Umbilical cord (tissue), 2 donors: Measurements from ENCODE around the gene RALGPS2. TPM values are rescaled to one million over a fixed set of nuclear protein-coding genes. Genes with fewer than 3 reads are reported as not detected.

ENCODE experiments used
- DNase-seq: peaks from one replicate; pipeline ENCODE4 v3.0.0-alpha.2; 2015; ENCODE audit warnings: low spot score
- total RNA-seq: library from RNA; depleted of rRNA; stranded (reverse); fragments of >200 nt; gene quantifications from one replicate; pipeline ENCODE4 v1.2.3, GENCODE V29; 2014; ENCODE audit warnings: low replicate concordance; ENCODE audit not compliant: insufficient read depth

The RALGPS2 gene, protein sequence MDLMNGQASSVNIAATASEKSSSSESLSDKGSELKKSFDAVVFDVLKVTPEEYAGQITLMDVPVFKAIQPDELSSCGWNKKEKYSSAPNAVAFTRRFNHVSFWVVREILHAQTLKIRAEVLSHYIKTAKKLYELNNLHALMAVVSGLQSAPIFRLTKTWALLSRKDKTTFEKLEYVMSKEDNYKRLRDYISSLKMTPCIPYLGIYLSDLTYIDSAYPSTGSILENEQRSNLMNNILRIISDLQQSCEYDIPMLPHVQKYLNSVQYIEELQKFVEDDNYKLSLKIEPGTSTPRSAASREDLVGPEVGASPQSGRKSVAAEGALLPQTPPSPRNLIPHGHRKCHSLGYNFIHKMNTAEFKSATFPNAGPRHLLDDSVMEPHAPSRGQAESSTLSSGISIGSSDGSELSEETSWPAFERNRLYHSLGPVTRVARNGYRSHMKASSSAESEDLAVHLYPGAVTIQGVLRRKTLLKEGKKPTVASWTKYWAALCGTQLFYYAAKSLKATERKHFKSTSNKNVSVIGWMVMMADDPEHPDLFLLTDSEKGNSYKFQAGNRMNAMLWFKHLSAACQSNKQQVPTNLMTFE
- 41.2 TPM for total RNA-seq

DNA sequence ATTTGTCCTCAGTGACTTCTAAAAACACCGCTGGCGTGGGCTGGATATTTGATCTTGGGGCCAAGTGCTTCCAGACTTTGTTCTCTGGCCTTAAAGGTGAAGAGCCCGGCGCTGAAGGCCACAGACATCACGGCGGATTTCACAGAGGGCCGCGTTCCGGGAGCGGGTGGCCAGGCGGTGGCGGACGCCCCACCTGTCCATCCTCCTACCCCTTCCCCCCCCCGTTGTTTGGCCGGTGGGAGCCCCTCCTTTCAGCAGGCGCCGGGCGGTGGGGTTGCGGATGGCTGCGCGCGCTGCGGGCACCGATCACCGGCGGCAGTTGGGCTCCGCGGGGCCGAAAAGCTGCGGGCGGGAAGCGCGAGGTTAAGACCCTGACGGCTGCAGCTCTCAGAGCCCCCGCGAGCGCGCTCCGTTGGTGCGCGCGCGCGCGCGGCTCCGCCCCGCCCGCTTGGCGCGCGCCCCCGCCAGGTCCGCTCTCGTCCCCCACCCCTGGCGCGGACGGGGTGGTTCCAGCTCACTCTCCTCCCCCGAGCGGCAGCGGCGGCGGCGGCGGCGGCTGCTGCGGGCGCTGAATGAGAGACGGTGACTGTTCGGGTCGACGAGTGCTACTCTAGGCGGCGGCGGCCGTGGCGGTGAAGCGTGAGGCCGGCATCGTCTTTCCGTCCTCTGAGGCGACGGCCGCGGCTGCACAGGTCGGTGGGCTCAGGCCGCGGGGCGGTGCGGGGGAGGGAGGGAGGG is at the start of gene RALGPS2:
Gene RALGPS2, plus strand, starts transcription at position 517 of the 738 bp plus-strand sequence. CDS start 51,521 bp downstream, outside the sequence.
- DNase-seq = peak; percentile 87

DNA sequence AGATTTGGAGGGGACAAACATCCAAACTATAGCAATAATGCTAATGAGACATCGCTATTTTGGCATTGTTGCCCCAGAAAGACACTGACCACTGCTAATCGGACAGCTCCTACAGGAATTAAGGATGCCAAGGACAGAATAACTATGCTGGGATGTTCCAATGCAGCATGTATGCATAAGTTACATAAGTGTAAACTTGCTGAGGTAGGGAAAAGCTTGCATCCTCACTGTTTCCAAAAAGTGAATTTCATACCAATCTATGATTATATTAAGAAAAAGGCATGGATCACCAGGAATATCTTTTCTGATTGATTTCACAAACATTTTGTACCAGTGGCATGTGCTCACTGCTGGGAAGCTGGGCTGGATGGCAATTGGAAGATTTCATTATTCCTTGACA is 45.8 kb upstream of the RALGPS2 start:
- DNase-seq = no peak

DNA sequence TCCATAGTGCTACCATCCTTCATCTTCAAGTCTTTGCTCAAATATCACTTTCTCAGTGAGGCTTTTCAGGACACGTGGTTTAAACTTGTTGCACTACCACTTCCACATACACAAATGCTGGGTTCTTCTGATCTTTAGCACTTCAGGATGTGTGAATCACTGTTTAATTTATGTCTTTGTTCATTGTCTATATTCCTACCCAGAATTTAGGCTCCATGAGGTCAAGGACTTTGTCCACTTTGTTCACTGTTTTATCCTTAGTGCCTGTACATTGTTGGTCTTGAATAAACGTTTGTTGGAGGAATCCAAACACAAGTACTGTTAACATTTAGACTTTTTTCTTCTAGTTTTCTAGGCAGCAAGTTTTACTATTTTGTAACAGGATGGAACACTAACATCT is 42.6 kb upstream of the RALGPS2 start:
- no peak for DNase-seq

DNA sequence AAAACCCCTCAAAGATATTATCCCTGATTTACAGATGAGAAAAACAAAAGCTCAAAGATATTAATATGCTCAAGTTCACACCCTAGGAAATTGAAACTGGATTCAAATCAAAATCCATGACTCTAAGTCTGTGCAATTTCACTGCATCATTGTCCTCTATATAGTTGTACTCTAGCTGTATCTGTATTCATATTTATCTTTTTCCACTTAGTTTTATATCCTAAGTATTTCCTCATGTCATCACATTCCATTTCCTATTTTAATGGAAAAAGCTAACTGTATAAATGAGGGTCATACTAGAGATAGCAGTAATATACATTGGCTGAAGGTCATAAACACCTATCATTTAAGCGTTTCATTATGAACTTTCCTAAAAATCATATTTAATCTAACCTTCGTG is 42.2 kb upstream of the RALGPS2 start:
- DNase-seq = peak; percentile 46

DNA sequence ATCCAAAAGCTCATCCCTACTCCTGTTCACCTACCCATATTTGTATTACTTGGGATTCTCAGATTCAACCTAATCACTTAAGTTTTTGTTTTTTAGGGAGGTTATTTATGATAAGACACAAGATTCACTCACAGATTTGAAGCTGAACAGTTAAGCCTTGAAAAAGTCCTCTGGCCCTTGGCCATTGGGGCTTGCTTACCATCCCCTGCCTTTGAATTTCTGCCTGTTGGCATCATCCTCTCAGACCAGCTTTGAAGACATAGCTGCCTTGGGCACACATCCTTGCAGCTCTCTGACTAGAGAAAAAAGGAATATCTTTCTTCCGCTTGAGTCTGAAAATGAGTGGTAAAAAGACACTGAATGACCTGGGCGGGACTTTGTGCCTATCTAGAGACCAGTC is 41.8 kb upstream of the RALGPS2 start:
- DNase-seq = peak; percentile 62

DNA sequence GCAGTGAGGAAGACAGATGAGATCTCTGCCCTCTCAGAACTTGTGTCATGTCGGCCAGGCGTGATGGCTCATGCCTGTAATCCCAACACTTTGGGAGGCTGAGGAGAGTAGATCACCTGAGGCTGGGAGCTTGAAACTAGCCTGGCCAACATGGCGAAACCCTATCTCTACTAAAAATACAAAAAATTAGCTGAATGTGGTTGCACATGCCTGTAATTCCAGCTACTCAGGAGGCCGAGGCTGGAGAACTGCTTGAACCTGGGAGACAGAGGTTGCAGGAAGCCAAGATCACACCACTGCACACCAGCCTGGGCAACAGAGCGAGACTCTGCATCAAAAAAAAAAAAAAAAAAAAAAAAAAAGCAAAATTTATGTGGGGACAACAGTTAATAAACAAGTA is 40.9 kb upstream of the RALGPS2 start:
- DNase-seq = no peak

DNA sequence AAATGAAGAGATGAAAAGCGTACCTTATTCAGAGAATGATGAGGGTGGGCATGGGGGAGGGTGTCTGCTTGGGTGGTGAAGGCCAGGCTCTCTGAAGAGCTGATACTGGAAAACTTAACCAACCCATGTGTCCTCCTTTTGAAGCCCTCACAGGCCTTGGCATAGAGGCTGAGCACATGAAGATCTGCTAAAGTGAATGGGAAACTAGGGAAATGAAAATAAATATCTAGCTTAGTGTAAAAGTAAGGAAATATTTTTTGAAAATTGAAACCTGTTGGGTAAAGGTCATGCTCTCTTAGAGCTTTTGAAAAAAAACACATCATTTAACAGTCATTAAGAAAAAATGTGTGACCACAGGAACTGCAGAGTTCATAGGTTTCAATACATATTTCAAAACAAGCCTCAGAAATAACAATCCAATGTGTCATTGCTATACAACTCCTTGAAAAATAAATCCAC is 40.5 kb upstream of the RALGPS2 start:
- peak; percentile 45 for DNase-seq

DNA sequence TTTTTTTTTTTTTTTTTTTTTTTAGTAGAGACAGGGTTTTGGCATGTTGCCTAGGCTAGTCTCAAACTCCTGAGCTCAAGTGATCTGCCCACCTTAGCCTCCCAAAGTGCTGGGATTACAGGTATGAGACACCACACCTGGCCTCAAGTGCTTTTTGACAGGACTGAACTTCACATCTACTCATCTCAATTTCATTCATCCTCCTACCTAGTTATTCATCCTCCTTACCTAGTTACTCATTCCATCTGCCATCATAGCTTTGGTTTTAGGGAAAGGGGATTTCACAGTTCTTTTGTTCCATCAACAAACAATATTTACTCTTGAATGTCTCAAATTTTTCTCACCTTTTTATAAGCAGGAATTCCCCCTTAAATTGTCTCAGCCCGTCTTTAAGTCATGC is 38.6 kb upstream of the RALGPS2 start:
- no peak for DNase-seq

DNA sequence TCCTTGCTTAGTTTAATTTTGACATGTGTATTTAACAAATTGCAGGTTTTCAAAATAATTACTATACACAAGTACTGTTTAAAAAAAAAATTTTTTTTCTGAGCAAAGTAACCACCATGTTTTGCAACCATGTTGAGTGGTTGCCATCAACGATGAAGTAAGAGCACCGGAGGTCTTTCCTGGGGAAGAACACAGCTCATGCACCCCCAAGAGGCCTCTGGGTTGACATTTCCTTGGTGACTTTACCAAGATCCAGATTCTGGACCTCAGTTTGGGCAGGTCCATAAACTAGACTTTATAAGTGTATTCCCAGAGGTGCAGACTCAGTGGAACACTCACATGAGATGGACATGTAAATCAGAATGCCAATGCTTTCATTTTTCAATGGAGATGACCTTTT is 36.8 kb upstream of the RALGPS2 start:
- no peak for DNase-seq

DNA sequence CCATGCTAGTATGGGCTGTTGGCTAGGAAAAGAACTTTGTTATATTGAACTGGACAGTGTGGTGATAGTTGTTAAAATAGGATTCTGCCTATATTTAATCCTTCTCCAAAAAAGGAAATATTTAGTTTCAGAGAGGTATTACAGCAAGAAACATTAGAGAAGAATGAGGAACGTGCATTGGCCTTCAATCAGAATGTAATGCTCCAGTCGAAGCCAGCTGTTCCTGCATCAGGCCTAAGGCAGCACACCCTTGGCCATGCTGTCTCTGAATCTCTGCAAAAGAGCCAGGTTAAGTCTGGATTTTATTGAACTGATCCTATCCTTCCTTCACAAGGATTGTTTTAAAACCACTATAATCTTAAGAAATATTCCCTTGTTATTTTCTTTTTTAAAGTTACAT is 35.3 kb upstream of the RALGPS2 start:
- DNase-seq = peak; percentile 37

DNA sequence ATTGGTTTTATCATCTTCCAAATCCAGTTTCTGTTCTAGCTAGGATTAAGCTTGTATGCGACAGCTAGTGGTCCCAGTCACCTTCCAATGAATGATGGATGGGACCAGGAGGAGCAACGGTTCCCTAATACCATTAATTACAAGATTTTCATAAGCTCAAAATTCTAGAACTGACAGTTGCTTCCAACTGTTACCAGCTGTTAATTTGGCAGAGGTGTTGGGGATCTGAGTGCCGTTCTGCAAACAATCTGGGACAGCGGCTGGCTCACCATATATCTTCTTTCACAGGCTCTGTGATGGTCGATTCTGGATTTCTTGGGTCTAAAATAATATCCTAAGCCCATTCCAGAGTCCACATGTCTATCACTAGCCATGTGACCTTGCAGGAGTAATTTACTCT is 34.5 kb upstream of the RALGPS2 start:
- DNase-seq = no peak

DNA sequence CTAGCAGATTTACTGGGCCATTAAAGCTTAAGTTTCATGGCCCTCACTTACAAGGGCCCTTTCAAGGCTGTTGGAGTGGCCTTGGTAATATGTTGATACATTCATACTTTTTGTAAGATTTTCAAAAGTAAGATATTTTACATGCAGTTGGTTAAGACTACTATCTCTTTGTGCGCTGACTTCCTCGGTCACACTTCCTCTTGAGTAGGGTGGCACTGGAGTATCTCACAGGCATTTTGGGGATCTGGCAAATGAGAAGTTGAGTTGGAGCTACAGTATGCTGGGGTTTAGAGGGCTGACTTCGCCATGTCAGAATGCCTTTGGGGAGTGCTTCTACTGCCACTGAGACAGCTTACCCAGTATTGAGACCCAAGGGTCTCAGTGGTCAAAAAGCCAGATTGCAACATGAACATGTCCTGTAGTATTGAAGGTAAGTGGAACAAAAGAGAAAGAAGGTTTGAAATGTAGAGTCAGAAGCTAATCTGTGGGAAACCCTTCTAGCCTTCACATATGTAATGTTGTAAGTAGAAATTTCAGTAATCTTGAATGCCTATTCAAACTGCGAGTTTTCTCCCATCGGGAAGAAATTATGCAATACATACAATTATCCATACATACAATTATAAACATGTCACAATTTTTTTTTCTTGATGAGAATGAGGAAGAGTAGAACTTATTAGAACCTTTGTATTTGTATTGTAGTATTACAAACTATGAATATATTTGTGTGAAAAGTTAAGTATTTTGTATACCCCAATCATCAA is 32.3 kb upstream of the RALGPS2 start:
- no peak for DNase-seq

DNA sequence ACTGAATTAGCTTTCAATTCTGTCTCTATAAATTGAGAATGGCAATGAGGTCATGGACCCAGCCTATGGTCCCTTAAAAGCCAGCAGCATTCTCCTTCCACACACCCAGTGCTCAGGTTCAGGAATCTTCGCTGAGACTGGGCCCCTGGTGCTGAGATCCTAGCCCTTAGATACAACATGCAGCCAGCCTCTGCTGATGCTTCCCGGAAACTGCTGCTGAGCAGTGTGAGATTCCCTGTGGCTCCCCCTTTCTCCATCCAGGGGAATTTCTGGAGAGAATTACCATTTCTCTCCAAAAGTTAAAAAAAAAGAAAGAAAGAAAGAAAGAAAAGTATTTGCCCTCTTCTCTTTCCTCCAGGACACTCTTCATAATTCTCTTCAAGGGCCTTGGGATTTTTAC is 31.7 kb upstream of the RALGPS2 start:
- DNase-seq = no peak

DNA sequence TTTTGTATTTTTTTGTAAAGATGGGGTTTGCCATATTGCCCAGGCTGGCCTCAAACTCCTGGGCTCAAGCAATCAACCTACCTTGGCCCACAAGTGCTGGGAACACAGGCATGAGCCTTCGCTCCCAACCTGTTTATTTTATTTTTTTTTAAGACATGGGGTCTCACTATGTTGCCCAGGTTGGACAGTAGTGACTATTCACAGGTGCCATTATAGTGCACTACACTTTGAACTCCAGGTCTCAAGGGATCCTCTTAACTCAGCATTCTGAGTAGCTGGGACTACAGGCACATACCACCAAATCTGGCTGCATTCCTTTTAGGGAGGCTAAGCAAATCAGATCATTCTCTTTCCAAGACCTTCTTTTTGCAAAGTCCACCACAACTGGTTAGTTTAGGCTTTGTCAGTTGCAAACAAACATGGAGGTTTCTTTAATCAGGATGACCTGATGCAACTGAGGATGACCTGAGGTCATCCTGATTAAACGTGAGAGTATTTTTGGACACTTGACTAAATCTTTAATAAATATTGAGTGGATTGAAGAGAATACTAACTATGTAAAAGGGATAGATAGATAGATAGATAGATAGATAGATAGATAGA is 30.0 kb upstream of the RALGPS2 start:
- DNase-seq = no peak

DNA sequence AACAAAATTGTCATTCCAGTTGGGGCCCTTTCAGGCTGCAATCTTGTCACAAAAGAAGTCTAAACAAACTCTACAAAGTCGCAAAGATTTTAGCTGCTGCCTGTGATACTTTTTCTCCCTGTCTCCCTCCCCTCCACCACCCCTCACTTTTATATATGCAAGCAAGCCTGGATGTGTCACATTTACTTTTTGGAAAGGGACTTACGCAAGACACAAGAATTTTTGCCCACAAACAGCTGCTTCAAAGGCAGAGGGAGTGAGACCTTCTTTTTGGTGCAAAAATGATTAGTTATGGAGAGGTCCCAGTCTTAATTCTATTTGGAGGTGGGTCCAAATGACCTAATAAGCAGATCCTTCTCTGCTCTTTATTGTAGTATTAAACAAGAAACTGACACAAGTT is 22.9 kb upstream of the RALGPS2 start:
- DNase-seq = no peak

DNA sequence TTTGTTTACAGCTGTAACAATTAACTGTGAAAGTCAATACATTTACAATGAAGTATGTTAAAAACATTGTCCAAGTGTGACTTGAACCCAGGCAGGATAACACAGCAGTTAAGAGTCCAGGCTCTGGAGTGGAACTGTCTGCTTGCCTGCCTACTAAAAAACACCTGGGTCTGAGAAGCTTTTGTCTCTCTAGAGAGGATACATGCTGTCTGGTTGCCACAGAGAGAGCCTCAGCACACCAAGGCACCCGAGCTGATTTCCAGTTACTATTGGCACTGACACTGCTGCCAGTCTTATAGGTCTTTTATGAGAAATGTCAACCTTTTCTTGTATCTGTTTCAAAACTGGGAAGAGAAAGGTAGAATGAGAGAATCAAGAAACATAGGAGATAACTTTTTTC is 20.2 kb upstream of the RALGPS2 start:
- no peak for DNase-seq

DNA sequence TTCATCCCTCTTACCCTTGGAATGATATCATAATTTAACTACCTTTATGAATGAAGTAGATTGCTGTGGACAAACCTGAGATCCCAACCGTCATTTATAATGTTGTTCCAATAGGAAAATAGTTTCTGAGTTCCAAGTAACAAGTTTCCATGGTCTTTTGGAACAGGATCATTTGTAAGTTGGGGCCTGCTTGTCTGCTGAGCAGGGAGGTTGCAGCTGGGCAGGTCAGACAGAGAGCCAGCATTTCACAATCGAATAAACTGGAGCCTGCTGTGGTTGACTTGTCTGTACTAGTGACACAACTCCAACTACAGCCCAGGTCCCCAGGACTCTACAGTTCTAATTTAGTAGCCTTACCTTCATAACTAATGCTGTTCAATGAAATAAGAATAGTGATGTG is 18.6 kb upstream of the RALGPS2 start:
- DNase-seq = peak; percentile 70

DNA sequence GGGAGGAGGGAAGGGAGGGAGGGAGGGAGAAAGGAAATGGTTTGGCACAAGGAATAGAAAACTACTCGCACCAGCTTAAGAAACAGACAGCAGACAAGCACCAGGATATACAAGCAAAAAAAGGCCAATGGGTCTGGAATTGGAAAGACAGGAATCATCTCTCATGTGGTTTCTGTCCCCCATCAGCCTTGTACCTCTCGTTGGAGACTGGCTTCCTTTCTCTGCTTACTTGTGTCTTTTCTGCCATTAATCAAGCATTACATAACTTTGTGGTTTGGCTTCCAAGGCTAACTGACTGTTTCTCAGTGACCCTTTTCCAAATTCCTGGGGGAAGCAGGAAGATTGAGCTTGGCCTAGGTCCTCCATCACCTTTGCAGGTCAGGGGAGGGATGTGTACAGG is 11.8 kb upstream of the RALGPS2 start:
- DNase-seq = no peak

DNA sequence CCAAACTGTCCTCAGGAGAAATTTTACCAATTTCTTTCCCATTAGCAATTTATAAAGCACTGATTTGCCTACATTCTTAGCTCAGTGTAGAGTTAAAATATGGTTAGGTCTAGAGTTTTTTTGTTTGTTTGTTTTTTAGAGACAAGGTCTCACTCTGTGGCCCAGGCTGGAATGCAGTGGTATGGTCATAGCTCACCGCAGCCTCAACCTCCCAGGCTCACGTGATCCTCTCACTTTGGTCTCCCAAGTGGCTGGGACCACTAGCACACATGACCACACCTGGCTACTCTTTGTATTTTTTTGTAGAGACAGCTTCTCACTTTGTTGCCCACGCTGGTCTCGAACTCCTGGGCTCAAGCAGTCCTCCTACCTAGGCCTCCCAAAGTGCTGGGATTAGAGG is 10.6 kb upstream of the RALGPS2 start:
- DNase-seq = no peak

DNA sequence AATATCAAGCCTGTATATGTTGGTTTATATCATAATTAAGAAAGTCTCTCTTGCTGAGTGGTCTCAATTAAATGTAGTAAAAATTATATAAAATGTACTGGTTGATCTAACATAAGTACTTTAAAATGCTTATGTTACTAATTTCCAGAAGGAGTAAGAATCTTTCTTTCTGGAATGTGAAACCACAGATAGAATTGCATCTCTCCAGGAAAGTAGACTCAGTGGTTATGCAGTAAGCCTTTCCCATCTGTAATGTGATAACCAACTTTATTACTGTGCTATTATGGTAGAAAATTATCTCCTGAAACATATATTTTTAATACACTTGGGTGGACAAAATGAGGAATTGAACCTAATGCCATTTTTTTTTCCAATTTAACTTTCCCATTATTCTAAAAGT is 8.9 kb upstream of the RALGPS2 start:
- no peak for DNase-seq

DNA sequence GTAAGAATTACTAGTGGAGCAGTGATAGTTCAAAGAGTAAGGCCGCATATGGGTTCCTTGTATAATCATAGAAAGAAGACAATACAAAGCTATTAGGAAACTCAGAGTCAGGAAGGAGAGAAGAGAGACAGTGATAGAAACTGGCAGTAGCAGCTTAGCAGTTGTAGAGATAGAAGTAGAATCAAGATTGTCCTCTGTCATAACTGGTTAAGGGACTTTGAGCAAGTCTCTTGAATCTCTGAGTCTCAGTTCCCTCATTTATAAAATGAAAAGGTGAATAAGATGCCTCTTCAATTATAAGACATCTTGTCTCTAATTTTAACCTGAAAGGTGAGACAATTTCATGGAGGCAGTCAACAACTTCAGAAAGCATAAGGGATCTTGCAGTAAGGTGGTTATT is 6.5 kb upstream of the RALGPS2 start:
- DNase-seq = no peak
